Nephron progenitor cell (in vitro differentiated cells): ENCODE measurements around the gene RSRP1.

ENCODE experiments used
- DNase-seq: peaks from one replicate; pipeline ENCODE4 v3.0.0; 2021
- H3K27ac Mint-ChIP-seq: 2 replicates; pipeline ENCODE4 v1.8.0; 2021; ENCODE audit warnings: mild to moderate bottlenecking, moderate library complexity, mixed read lengths
- H3K27me3 Mint-ChIP-seq: 2 replicates; pipeline ENCODE4 v1.8.0; 2021; ENCODE audit warnings: mild to moderate bottlenecking, low read depth, mixed read lengths; ENCODE audit not compliant: poor library complexity
- H3K36me3 Mint-ChIP-seq: 2 replicates; pipeline ENCODE4 v1.8.0; 2021; ENCODE audit warnings: low read depth, mixed read lengths
- H3K4me1 Mint-ChIP-seq: 2 replicates; pipeline ENCODE4 v1.8.0; 2021; ENCODE audit warnings: mixed read lengths
- H3K4me3 Mint-ChIP-seq: 2 replicates; pipeline ENCODE4 v1.8.0; 2021; ENCODE audit warnings: mild to moderate bottlenecking, moderate library complexity, mixed read lengths
- H3K9me3 Mint-ChIP-seq: 2 replicates; pipeline ENCODE4 v1.8.0; 2021; ENCODE audit warnings: mild to moderate bottlenecking, moderate library complexity, mixed read lengths
- CTCF ChIP-seq: fragments of 200-600 bp; sonication (generic); IDR thresholded peaks from 2 replicates; pipeline ENCODE4 v1.5.0; 2021; ENCODE audit warnings: antibody characterized with exemption

RSRP1 gene

GRCh38 chr1:25196830-25197229 is 50.4 kb downstream of the RSRP1 start:
- H3K4me1 Mint-ChIP-seq = peaks cover 65% of the 10 kb centered on the region
- no peak overlapping the region for H3K27ac Mint-ChIP-seq
- no peak overlapping the region for H3K4me3 Mint-ChIP-seq

GRCh38 chr1:25195835-25196234 is 51.4 kb downstream of the RSRP1 start:
- Mint-ChIP-seq H3K4me1 (peaks cover 55% of the 10 kb centered on the region), H3K27ac (no peak overlapping the region), H3K27me3 (peaks cover 89% of the 10 kb centered on the region), H3K4me3 (no peak overlapping the region), H3K36me3 (no peaks in the 10 kb centered on the region), H3K9me3 (no peaks in the 10 kb centered on the region)
- TF ChIP-seq CTCF = no peak
- DNase-seq = no peak

More at GRCh38 chr1:25196830-25197229, 50.4 kb downstream of the RSRP1 start:
- TF ChIP-seq CTCF = no peak
- Mint-ChIP-seq H3K36me3 (no peaks in the 10 kb centered on the region), H3K9me3 (peaks cover 5% of the 10 kb centered on the region), H3K27me3 (peaks cover 89% of the 10 kb centered on the region)
- no peak for DNase-seq

- no peak for TF ChIP-seq CTCF
- no peak for DNase-seq
- H3K27ac Mint-ChIP-seq = no peak overlapping the region
- peaks cover 42% of the 10 kb centered on the region for H3K4me1 Mint-ChIP-seq
- H3K9me3 Mint-ChIP-seq = peaks cover 8% of the 10 kb centered on the region
- peaks cover 89% of the 10 kb centered on the region for H3K27me3 Mint-ChIP-seq
- no peaks in the 10 kb centered on the region for H3K36me3 Mint-ChIP-seq
- no peak overlapping the region for H3K4me3 Mint-ChIP-seq
Observed at GRCh38 chr1:25194572-25195020, 52.7 kb downstream of the RSRP1 start.

GRCh38 chr1:25194054-25194453 is 53.2 kb downstream of the RSRP1 start:
- Mint-ChIP-seq H3K36me3 (no peaks in the 10 kb centered on the region), H3K4me1 (peaks cover 37% of the 10 kb centered on the region), H3K27ac (no peak overlapping the region), H3K9me3 (peaks cover 9% of the 10 kb centered on the region), H3K4me3 (no peak overlapping the region), H3K27me3 (peaks cover 88% of the 10 kb centered on the region)
- no peak for TF ChIP-seq CTCF
- DNase-seq = no peak

- no peak for DNase-seq
- TF ChIP-seq CTCF = no peak
- Mint-ChIP-seq H3K4me3 (no peak overlapping the region), H3K27ac (no peak overlapping the region), H3K36me3 (no peaks in the 10 kb centered on the region), H3K4me1 (peaks cover 29% of the 10 kb centered on the region), H3K27me3 (peaks cover 88% of the 10 kb centered on the region), H3K9me3 (peaks cover 9% of the 10 kb centered on the region)
Observed at GRCh38 chr1:25193229-25193628, 54.0 kb downstream of the RSRP1 start.
